Activated naive CD4-positive, alpha-beta T cell treated with anti-CD3 and anti-CD28 coated beads for 36 hours (primary cell): ENCODE measurements around the gene NKD1. TPM values are rescaled to one million over a fixed set of nuclear protein-coding genes. Genes with fewer than 3 reads are reported as not detected.

Source experiments
- CTCF ChIA-PET: fragments of 350-600 bp; sonication (Branson Sonifier 250); formaldehyde crosslinking; loops from one replicate; lab custom pipeline; 2021; ENCODE audit warnings: antibody characterized with exemption; lab: Charles Lee
- DNase-seq: peaks from one replicate; pipeline ENCODE4 v3.0.0-alpha.2; 2020
- H3K27ac Mint-ChIP-seq: one replicate; pipeline ENCODE4 v1.8.0; 2021; ENCODE audit warnings: mild to moderate bottlenecking, mixed read lengths
- H3K27me3 Mint-ChIP-seq: one replicate; pipeline ENCODE4 v1.8.0; 2021; ENCODE audit warnings: low read depth, mixed read lengths
- H3K36me3 Mint-ChIP-seq: one replicate; pipeline ENCODE4 v1.8.0; 2021; ENCODE audit warnings: low read depth, mixed read lengths
- H3K4me1 Mint-ChIP-seq: one replicate; pipeline ENCODE4 v1.8.0; 2021; ENCODE audit warnings: low read depth, mixed read lengths
- H3K4me3 Mint-ChIP-seq: one replicate; pipeline ENCODE4 v1.8.0; 2021; ENCODE audit warnings: mild to moderate bottlenecking, moderate library complexity, mixed read lengths
- H3K9me3 Mint-ChIP-seq: one replicate; pipeline ENCODE4 v1.8.0; 2021; ENCODE audit warnings: mixed read lengths
- intact Hi-C: fragments of 100-400 bp; cut with micrococcal nuclease; formaldehyde crosslinking; loops from one replicate; pipeline ENCODE4 v1.15.1; 2023
- total RNA-seq, 2 experiments: library from RNA; stranded (reverse); gene quantifications; one replicate each; pipeline ENCODE4 v1.2.3, GENCODE V29; 2021

NKD1 gene
- total RNA-seq, 2 experiments from 2014 or later, result 2.6 to 3.2 TPM

DNA sequence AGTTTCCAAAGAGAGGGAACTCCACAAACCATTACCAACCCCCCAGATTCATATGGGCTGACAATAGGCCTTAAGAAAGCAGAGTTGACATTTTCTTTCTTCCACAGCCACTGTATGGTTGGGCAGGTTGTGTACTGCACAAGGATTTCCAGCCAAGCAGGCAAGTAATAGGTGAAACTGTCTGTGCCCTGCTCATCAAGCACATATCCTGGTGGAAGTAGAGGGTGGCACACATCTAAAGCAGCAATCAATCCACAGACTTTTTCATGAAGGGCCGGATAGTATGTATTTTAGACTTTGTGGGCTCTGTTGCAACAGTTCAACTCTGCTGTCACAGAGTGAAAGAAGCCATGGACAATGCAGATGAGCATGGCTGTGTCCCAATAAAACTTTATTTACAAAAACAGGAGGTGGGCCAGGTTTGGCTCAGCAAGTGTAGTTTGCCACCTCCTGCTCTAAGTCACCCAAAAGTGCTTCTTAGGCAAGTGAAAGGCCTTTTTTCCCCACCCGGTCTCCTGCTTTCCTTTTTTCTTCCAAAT lies 69.5 kb downstream of the NKD1 start:
- intact Hi-C loops, result no loop called here
- H3K27ac Mint-ChIP-seq, result no peak overlapping the region
- no peaks in the 10 kb centered on the region for H3K27me3 Mint-ChIP-seq
- DNase-seq, result no peak
- H3K36me3 Mint-ChIP-seq, result no peaks in the 10 kb centered on the region
- no peaks in the 10 kb centered on the region for H3K9me3 Mint-ChIP-seq
- no peak overlapping the region for H3K4me3 Mint-ChIP-seq
- CTCF ChIA-PET, result interaction anchor here (0.7 to 1.4 kb wide), 3 partner anchors 10 to 48 kb away, joined by 3 to 5 read pairs (median 3); no protein-coding TSS in a partner anchor
- peaks cover 15% of the 10 kb centered on the region for H3K4me1 Mint-ChIP-seq

DNA sequence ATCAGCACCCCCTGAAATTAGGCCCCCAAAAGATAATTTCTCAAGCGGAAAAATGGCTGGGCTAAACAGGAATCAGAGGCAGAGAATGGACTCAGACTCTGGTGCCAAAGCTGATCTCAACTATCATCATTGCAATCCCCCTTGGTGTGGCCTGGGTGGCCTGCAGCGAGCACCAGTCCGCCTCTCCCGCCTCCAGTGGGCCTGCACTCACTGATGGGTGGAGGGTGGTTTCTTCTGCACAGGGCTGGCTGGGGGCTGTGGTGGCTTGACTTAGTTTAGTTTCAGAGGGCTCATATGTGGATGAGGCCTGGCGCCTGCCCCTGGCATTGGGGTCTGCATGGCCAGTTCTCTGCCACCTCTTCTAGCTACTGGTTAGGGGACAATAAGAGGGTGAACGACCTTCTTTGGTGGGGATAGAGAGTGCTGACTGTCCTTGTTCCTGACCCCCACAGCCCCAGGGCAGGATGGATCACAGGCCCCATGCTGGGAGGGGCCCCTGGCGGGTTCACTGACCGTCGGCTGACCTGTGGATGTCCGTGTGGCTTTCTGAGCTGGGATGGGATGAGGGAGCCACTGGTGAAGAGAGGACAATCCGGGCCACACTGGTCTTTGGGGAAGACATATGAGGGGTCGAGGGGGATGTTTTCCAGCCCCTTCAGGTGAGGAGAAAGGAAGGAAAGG lies 70.2 kb downstream of the NKD1 start:
- H3K4me1 Mint-ChIP-seq, result peaks cover 18% of the 10 kb centered on the region
- no peaks in the 10 kb centered on the region for H3K9me3 Mint-ChIP-seq
- intact Hi-C loops, result no loop called here
- no peaks in the 10 kb centered on the region for H3K36me3 Mint-ChIP-seq
- CTCF ChIA-PET, result interaction anchor here (0.7 to 1.4 kb wide), 2 partner anchors 9 to 47 kb away, joined by 3 to 5 read pairs; no protein-coding TSS in a partner anchor
- DNase-seq, result no peak
- H3K4me3 Mint-ChIP-seq, result no peak overlapping the region
- H3K27ac Mint-ChIP-seq, result no peak overlapping the region
- no peaks in the 10 kb centered on the region for H3K27me3 Mint-ChIP-seq

DNA sequence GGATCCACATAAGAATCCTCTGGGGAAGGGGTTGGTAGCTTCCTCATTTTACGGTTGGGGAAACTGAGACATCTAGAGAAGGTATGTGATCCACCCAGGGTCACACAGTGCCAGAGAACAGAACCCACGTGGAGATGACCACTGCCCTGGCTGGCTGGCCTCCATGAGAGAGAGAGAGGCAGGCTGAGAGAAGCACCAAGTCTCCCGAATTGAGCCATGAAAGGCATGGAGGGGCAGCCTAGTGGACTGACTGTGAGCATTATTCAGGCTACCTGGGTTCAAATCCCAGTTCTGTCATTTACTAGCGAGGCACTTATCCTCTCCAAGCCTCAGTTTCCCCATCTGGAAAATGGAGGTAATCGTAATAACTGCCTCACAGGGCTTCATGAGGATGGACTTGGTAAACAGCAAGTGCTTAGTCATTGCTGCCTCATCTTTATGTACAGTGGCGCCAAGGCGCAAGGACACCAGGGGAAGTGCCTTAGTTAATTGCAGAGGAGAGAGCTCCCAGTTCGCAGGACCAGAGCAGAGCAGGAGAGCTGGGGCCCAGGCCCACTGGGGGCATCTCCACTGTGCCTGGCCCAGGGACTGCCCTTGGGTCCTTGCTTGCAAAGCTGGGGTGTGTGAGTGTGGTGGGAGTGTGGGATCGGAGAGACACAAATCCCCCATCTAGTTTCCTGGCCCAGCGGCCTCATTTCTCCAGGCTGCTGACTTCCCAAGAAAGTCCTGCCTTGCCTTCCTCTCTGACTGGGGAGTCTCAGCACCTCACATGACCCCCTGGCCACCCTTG lies 71.7 kb downstream of the NKD1 start:
- no peaks in the 10 kb centered on the region for H3K27me3 Mint-ChIP-seq
- CTCF ChIA-PET, result no interaction called here
- H3K36me3 Mint-ChIP-seq, result no peaks in the 10 kb centered on the region
- no peaks in the 10 kb centered on the region for H3K9me3 Mint-ChIP-seq
- H3K4me1 Mint-ChIP-seq, result peaks cover 33% of the 10 kb centered on the region
- DNase-seq, result no peak
- H3K27ac Mint-ChIP-seq, result no peak overlapping the region
- intact Hi-C loops, result no loop called here
- no peak overlapping the region for H3K4me3 Mint-ChIP-seq

DNA sequence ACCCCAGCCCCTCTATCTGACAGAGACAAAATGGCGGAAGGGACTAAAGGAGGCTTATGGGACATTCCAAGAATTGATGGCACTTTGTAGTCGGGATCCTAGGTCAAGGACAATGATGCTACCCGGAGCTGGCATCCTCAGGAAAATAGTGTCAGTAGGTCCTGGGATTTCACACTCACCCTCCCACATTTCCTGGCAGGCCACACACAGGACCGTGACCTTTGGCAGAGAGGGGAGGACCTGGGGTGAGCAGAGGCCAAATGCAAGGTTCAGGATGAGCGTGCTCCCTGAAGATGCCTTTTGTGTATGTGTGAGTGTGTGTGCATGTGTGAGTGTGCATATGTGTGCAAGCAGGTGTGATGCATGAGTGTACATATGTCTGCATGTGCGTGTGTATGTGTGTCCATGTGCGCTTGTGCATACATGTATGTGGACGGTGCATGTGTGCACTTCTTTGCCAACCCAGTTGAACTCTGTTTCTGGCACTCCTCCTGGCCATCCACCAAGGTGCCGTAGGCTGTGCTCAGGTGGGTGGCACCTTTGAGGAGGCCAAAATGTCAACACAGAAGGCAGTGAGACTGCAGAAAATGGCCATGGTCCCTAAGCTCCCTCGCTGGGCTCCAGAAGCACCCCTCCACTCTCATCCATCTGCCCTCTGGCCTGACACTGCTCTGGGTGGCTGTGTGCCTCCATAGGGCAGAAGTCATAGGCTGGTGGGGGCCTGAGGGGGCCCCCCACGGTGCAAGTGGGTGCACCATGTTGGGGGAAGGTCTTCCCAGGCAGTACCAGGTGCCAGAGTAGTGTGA lies 72.7 kb downstream of the NKD1 start:
- no peak for DNase-seq
- CTCF ChIA-PET, result no interaction called here
- H3K9me3 Mint-ChIP-seq, result no peaks in the 10 kb centered on the region
- peaks cover 36% of the 10 kb centered on the region for H3K4me1 Mint-ChIP-seq
- H3K36me3 Mint-ChIP-seq, result no peaks in the 10 kb centered on the region
- no peaks in the 10 kb centered on the region for H3K27me3 Mint-ChIP-seq
- intact Hi-C loops, result no loop called here
- H3K4me3 Mint-ChIP-seq, result no peak overlapping the region
- H3K27ac Mint-ChIP-seq, result no peak overlapping the region

DNA sequence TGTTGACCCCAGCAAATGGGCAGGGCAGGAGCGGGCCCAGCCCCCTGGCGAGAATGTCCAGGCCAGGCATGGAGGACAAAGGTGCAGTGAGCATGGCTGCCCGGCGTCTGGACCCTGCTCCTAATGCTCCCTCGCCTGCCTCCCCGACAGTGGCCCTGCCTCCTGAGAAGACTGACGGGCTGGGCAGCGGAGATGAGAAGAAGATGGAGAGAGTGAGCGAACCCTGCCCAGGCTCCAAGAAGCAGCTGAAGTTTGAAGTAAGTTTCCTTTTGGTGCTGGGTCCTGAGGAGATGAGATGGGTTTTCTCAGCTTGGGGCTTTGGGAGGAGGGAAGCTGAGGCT lies 73.2 kb downstream of the NKD1 start:
- Mint-ChIP-seq H3K4me3 (no peak overlapping the region), H3K4me1 (peaks cover 39% of the 10 kb centered on the region), H3K9me3 (no peaks in the 10 kb centered on the region), H3K27ac (no peak overlapping the region), H3K27me3 (no peaks in the 10 kb centered on the region), H3K36me3 (no peaks in the 10 kb centered on the region)
- intact Hi-C loops, result no loop called here
- CTCF ChIA-PET, result no interaction called here
- no peak for DNase-seq

DNA sequence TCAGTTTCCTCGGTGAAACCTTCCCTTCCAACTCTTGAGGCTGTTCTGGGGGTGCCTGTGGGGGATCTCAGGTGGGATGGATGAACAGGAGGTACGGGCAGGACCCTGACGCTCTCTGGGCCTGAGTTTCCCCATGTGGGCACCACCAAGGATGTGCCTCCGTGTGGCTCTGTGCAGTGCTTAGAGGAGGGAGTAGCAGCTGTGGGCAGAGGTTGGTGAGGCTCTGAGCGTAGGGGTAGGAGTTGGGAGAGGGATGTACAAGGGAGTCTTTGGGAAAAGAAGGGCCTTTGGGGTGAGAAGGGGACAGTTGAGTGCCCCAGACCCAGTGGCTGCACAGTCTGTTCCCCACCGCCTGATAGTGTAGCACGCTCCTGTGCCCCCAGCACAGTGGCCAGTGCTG lies 73.8 kb downstream of the NKD1 start:
- no peak for DNase-seq
- Mint-ChIP-seq H3K4me1 (peaks cover 38% of the 10 kb centered on the region), H3K36me3 (no peaks in the 10 kb centered on the region), H3K4me3 (no peak overlapping the region), H3K27me3 (no peaks in the 10 kb centered on the region), H3K27ac (no peak overlapping the region), H3K9me3 (no peaks in the 10 kb centered on the region)
- intact Hi-C loops, result no loop called here
- CTCF ChIA-PET, result interaction anchor here (2.3 kb wide), 1 partner anchor 44 kb away, joined by 8 read pairs; no protein-coding TSS in a partner anchor

DNA sequence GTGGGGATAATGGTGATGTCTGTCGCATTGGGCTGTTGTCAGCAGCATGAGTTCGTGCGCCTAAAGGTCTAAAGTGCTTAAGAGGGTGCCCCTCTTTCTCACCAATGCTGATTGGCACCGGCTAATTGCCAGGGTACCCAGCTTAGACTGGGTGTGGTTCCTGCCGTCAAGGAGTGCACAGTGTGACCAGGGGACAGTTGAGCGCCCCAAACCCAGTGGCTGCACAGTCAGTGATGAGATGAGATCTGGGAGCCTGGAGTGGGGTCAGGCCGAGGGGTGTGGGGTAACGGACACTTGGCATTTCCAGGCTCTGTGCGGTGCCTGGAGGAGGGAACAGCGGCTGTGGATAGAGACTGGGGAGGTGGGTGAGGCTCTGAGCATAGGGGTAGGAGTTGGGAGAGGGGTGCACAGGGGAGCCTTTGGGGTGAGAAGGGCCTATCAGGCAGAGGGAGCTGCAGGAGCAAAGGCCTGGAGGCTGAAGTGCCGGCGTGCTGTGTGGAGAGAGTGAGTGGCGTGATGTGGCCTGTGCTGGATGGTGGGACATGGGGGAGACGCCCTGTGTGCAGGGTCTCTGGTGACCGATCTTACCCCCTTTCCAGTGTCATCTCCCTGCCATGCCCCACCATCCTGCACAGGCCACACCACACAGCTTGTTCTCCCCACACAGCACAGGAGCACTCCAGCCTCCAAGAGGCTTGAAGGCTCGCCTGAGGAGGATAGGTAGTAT lies 74.6 kb downstream of the NKD1 start:
- CTCF ChIA-PET, result interaction anchor here (1.0 to 2.3 kb wide), 4 partner anchors 18 to 49 kb away, joined by 3 to 8 read pairs (median 5); no protein-coding TSS in a partner anchor

DNA sequence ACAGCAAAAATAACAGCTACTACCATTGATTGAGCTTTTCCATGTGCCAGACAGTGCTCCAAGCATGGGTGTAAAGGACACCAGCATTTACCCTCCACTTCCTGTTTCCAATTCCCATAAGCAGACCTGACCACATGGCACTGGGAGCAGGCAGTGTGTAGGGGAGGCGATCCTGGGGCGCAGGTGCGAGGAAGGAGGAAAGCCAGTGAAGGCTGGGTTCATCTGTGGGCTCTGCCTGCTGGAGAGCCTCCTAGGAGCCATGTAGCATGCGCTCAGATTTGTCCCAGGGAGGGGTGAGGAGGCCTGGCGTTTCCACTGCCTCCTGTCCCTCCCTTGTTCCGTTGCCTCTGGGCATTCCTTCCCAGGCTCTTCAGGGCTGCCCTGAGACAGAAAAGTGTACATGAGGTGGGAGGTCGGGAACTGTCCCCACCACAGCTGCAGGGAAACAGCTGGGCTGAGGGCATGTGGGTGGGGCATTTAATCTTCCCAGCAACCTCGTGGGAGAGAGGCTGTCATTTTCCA lies 76.3 kb downstream of the NKD1 start:
- Mint-ChIP-seq H3K27ac (no peak overlapping the region), H3K9me3 (no peaks in the 10 kb centered on the region), H3K4me1 (peaks cover 38% of the 10 kb centered on the region), H3K27me3 (no peaks in the 10 kb centered on the region), H3K4me3 (no peak overlapping the region), H3K36me3 (no peaks in the 10 kb centered on the region)
- intact Hi-C loops, result no loop called here
- CTCF ChIA-PET, result interaction anchor here (1.1 to 2.3 kb wide), 4 partner anchors 15 to 47 kb away, joined by 4 to 8 read pairs (median 6); no protein-coding TSS in a partner anchor
- no peak for DNase-seq

More for the DNA sequence above, 74.6 kb downstream of the NKD1 start:
- no peaks in the 10 kb centered on the region for H3K27me3 Mint-ChIP-seq
- intact Hi-C loops, result no loop called here
- H3K36me3 Mint-ChIP-seq, result no peaks in the 10 kb centered on the region
- H3K9me3 Mint-ChIP-seq, result no peaks in the 10 kb centered on the region
- peaks cover 38% of the 10 kb centered on the region for H3K4me1 Mint-ChIP-seq
- no peak overlapping the region for H3K27ac Mint-ChIP-seq
- DNase-seq, result no peak
- no peak overlapping the region for H3K4me3 Mint-ChIP-seq

DNA sequence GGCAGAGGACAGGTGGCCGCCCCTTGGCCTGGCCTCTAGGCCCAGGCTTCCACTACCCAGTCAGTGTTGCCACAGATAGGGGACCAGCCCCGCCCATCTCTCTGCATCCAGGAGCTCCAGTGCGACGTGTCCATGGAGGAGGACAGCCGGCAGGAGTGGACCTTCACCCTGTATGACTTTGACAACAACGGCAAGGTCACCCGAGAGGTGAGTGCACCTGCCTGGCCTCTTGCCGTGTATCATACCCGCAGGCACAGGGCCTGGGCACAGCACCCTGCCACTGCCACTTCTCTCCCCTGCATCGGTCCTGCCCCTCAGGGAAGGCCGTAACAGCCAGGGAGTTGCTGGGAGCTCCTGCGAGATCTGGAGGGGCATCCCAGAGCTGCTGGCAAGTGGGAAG lies 77.2 kb downstream of the NKD1 start:
- H3K27me3 Mint-ChIP-seq, result no peaks in the 10 kb centered on the region
- no peak for DNase-seq
- H3K9me3 Mint-ChIP-seq, result no peaks in the 10 kb centered on the region
- CTCF ChIA-PET, result interaction anchor here (0.5 to 1.3 kb wide), 4 partner anchors 36 to 269 kb away, joined by 3 to 5 read pairs (median 3); no protein-coding TSS in a partner anchor
- H3K36me3 Mint-ChIP-seq, result no peaks in the 10 kb centered on the region
- H3K4me3 Mint-ChIP-seq, result no peak overlapping the region
- no peak overlapping the region for H3K27ac Mint-ChIP-seq
- intact Hi-C loops, result no loop called here
- H3K4me1 Mint-ChIP-seq, result peaks cover 38% of the 10 kb centered on the region

DNA sequence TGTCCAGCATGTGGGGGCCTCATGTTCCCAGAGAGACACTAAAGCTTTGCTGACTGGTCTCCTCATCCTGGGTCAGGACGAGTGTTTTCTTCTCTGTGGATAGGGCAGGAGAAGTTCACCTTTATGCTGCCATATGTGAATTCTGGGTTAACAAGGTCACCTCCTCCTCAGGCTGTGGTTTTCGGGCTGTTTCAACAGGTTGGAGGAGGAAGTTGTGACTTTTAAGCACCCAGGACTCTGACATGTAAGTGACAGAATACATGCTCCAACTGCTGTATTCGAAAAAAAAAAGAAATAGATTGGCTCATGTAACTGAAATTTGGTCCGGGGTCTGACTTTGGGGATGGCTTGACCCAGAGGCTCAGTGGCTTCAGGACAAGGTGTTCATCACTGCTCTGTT lies 78.7 kb downstream of the NKD1 start:
- H3K9me3 Mint-ChIP-seq, result no peaks in the 10 kb centered on the region
- peak; percentile 15 for DNase-seq
- H3K27ac Mint-ChIP-seq, result peak overlapping the region; percentile 16
- CTCF ChIA-PET, result interaction anchor here (0.6 to 2.0 kb wide), 20 partner anchors 10 to 300 kb away, joined by 3 to 9 read pairs (median 4); no protein-coding TSS in a partner anchor
- no peaks in the 10 kb centered on the region for H3K36me3 Mint-ChIP-seq
- H3K4me3 Mint-ChIP-seq, result no peak overlapping the region
- intact Hi-C loops, result loop anchor here (1.0 kb wide), 1 partner anchor 79 kb away; the partner anchor contains the start of gene NKD1
- H3K4me1 Mint-ChIP-seq, result peaks cover 38% of the 10 kb centered on the region
- H3K27me3 Mint-ChIP-seq, result no peaks in the 10 kb centered on the region

DNA sequence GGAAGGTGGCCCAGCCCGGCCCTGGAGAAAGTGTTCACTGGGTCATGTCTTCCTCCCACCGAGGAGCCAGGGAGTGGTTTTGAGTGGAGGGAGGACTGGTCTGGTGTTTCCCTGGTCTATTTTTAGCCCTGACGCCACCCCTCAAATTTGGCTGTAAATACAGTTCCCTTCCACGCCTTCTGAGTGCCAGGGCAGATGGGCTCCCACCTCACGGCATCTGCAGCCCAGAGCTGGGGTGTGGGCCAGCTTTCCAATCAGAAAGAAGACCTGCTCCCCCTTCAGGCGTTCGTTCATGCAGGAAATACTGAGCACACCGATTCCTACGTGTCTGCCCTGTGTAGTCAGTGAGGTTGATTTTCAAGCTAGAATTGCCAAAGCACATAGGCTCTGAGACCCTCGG lies 79.2 kb downstream of the NKD1 start:
- no peaks in the 10 kb centered on the region for H3K27me3 Mint-ChIP-seq
- DNase-seq, result peak; percentile 75
- intact Hi-C loops, result loop anchor here (1.0 kb wide), 1 partner anchor 79 kb away; the partner anchor contains the start of gene NKD1
- no peak overlapping the region for H3K4me3 Mint-ChIP-seq
- CTCF ChIA-PET, result interaction anchor here (0.5 to 2.0 kb wide), 23 partner anchors 9 to 300 kb away, joined by 3 to 9 read pairs (median 3); no protein-coding TSS in a partner anchor
- peaks cover 38% of the 10 kb centered on the region for H3K4me1 Mint-ChIP-seq
- H3K36me3 Mint-ChIP-seq, result no peaks in the 10 kb centered on the region
- H3K9me3 Mint-ChIP-seq, result no peaks in the 10 kb centered on the region
- H3K27ac Mint-ChIP-seq, result peak overlapping the region; percentile 35
